ENCODE measurements around the gene PRDM13. TPM values are rescaled to one million over a fixed set of nuclear protein-coding genes. Genes with fewer than 3 reads are reported as not detected.

PRDM13 gene
- total and polyA plus RNA-seq, 9 of the 15 experiments (the other 6 are each of a cell fraction or from before 2014, with no cell fraction given), result not detected

- TF ChIP-seq RNF219 (CRISPR knock-in tag; IDR thresholded peaks at IDR 0.05), result no peak
- peak; percentile 90 for TF ChIP-seq RBM22 (IDR thresholded peaks at IDR 0.05; ENCODE audit: low read depth, low read length, poor library complexity, severe bottlenecking)
- peak; percentile 63 for TF ChIP-seq TEAD4 (IDR thresholded peaks at IDR 0.05; ENCODE audit: low read length)
- TF ChIP-seq TEAD4 (CRISPR knock-in tag; IDR thresholded peaks at IDR 0.05; ENCODE audit: borderline replicate concordance), result no peak
- TF ChIP-seq NR2C1 (IDR thresholded peaks at IDR 0.05), result peak; percentile 78
- peak; percentile 88 for TF ChIP-seq NR2C1 (tag; IDR thresholded peaks at IDR 0.05)
- TF ChIP-seq CHAMP1 (IDR thresholded peaks at IDR 0.05), result peak; percentile 98
- no peak for TF ChIP-seq CLOCK (CRISPR knock-in tag; IDR thresholded peaks at IDR 0.05; ENCODE audit: borderline replicate concordance)
- no peak for TF ChIP-seq ZNF408 (CRISPR knock-in tag; IDR thresholded peaks at IDR 0.05; ENCODE audit: low read depth)
Observed at GRCh38 chr6:99568103-99568933, 38.3 kb upstream of the PRDM13 start, which contains the start of gene CCNC (continued).

Data from K562 (cell line).